ENCODE results near the gene ATXN7.

ATXN7 gene

GRCh38 chr3:63877737-63878393 is 14.2 kb downstream of the ATXN7 start:
- H3K27ac Mint-ChIP-seq, result no peak overlapping the region
- no peaks in the 10 kb centered on the region for H3K36me3 Mint-ChIP-seq
- no peaks in the 10 kb centered on the region for H3K9me3 Mint-ChIP-seq
- no peak overlapping the region for H3K4me3 Mint-ChIP-seq
- ATAC-seq, result peak; percentile 49
- peaks cover 41% of the 10 kb centered on the region for H3K4me1 Mint-ChIP-seq
- DNase-seq (ENCODE audit: low spot score in 2 of 2), result no peak

GRCh38 chr3:63878394-63879060 is 14.9 kb downstream of the ATXN7 start:
- H3K36me3 Mint-ChIP-seq, result no peaks in the 10 kb centered on the region
- H3K27ac Mint-ChIP-seq, result no peak overlapping the region
- no peak for DNase-seq (ENCODE audit: low spot score in 2 of 2)
- H3K4me1 Mint-ChIP-seq, result peaks cover 38% of the 10 kb centered on the region
- H3K9me3 Mint-ChIP-seq, result no peaks in the 10 kb centered on the region
- H3K4me3 Mint-ChIP-seq, result no peak overlapping the region
- peak; percentile 8 for ATAC-seq

GRCh38 chr3:63880653-63881052 is 17.0 kb downstream of the ATXN7 start:
- ATAC-seq, result no peak
- H3K9me3 Mint-ChIP-seq, result no peaks in the 10 kb centered on the region
- H3K4me3 Mint-ChIP-seq, result no peak overlapping the region
- no peak overlapping the region for H3K27ac Mint-ChIP-seq
- H3K36me3 Mint-ChIP-seq, result peaks cover 2% of the 10 kb centered on the region
- peaks cover 36% of the 10 kb centered on the region for H3K4me1 Mint-ChIP-seq
- no peak for DNase-seq (ENCODE audit: low spot score in 2 of 2)

GRCh38 chr3:63886858-63887257 is 23.2 kb downstream of the ATXN7 start:
- Mint-ChIP-seq H3K4me1 (peaks cover 24% of the 10 kb centered on the region), H3K36me3 (peaks cover 6% of the 10 kb centered on the region)

GRCh38 chr3:63891518-63891917 is 27.9 kb downstream of the ATXN7 start:
- no peak for DNase-seq (ENCODE audit: low spot score in 2 of 2)
- no peaks in the 10 kb centered on the region for H3K9me3 Mint-ChIP-seq
- no peak overlapping the region for H3K4me3 Mint-ChIP-seq
- H3K4me1 Mint-ChIP-seq, result peaks cover 42% of the 10 kb centered on the region
- no peaks in the 10 kb centered on the region for H3K36me3 Mint-ChIP-seq
- no peak for ATAC-seq
- H3K27ac Mint-ChIP-seq, result no peak overlapping the region

More at GRCh38 chr3:63886858-63887257, 23.2 kb downstream of the ATXN7 start:
- ATAC-seq (no peak), DNase-seq (ENCODE audit: low spot score in 2 of 2) (no peak)
- Mint-ChIP-seq H3K9me3 (no peaks in the 10 kb centered on the region), H3K4me3 (no peak overlapping the region), H3K27ac (peak overlapping the region; percentile 85)

GRCh38 chr3:63892773-63893352 is 29.2 kb downstream of the ATXN7 start:
- no peak overlapping the region for H3K4me3 Mint-ChIP-seq
- no peaks in the 10 kb centered on the region for H3K9me3 Mint-ChIP-seq
- no peak overlapping the region for H3K27ac Mint-ChIP-seq
- H3K4me1 Mint-ChIP-seq, result peaks cover 42% of the 10 kb centered on the region
- ATAC-seq (no peak), DNase-seq (ENCODE audit: low spot score in 2 of 2) (no peak)
- no peaks in the 10 kb centered on the region for H3K36me3 Mint-ChIP-seq

- ATAC-seq (peak; percentile 94), DNase-seq (ENCODE audit: low spot score in 2 of 2) (no peak)
- Mint-ChIP-seq H3K36me3 (peaks cover 26% of the 10 kb centered on the region), H3K4me3 (peak overlapping the region; percentile 59), H3K9me3 (no peaks in the 10 kb centered on the region), H3K27ac (peak overlapping the region; percentile 94), H3K4me1 (peaks cover 51% of the 10 kb centered on the region)
Measured at GRCh38 chr3:63895422-63896189, 31.9 kb downstream of the ATXN7 start.

GRCh38 chr3:63896332-63897030 is 32.8 kb downstream of the ATXN7 start:
- H3K4me1 Mint-ChIP-seq, result peaks cover 53% of the 10 kb centered on the region
- H3K9me3 Mint-ChIP-seq, result no peaks in the 10 kb centered on the region
- no peak for ATAC-seq
- peak overlapping the region; percentile 59 for H3K4me3 Mint-ChIP-seq
- H3K36me3 Mint-ChIP-seq, result peaks cover 28% of the 10 kb centered on the region
- no peak for DNase-seq (ENCODE audit: low spot score in 2 of 2)
- H3K27ac Mint-ChIP-seq, result peak overlapping the region; percentile 94

- Mint-ChIP-seq H3K4me1 (peaks cover 32% of the 10 kb centered on the region), H3K27ac (peak overlapping the region; percentile 85), H3K4me3 (no peak overlapping the region), H3K36me3 (peaks cover 55% of the 10 kb centered on the region), H3K9me3 (no peaks in the 10 kb centered on the region)
- no peak for DNase-seq (ENCODE audit: low spot score in 2 of 2)
- ATAC-seq, result no peak
Measured at GRCh38 chr3:63900010-63900409, 36.3 kb downstream of the ATXN7 start.

- Mint-ChIP-seq H3K9me3 (no peaks in the 10 kb centered on the region), H3K27ac (peak overlapping the region; percentile 85), H3K4me1 (peaks cover 28% of the 10 kb centered on the region), H3K4me3 (no peak overlapping the region), H3K36me3 (peaks cover 59% of the 10 kb centered on the region)
- DNase-seq (ENCODE audit: low spot score in 2 of 2) (no peak), ATAC-seq (no peak)
Measured at GRCh38 chr3:63900459-63900858, 36.8 kb downstream of the ATXN7 start.

GRCh38 chr3:63905731-63906620 is 42.3 kb downstream of the ATXN7 start:
- Mint-ChIP-seq H3K9me3 (no peaks in the 10 kb centered on the region), H3K36me3 (peaks cover 43% of the 10 kb centered on the region), H3K4me1 (peaks cover 18% of the 10 kb centered on the region), H3K4me3 (no peak overlapping the region), H3K27ac (no peak overlapping the region)
- DNase-seq (ENCODE audit: low spot score in 2 of 2) (no peak), ATAC-seq (no peak)

- Mint-ChIP-seq H3K4me1 (peaks cover 30% of the 10 kb centered on the region), H3K27ac (peak overlapping the region; percentile 44), H3K4me3 (no peak overlapping the region), H3K9me3 (no peaks in the 10 kb centered on the region), H3K36me3 (peaks cover 46% of the 10 kb centered on the region)
- ATAC-seq, result no peak
- no peak for DNase-seq (ENCODE audit: low spot score in 2 of 2)
Measured at GRCh38 chr3:63908081-63908736, 44.5 kb downstream of the ATXN7 start.

- H3K4me1 Mint-ChIP-seq, result peaks cover 35% of the 10 kb centered on the region
- no peak overlapping the region for H3K4me3 Mint-ChIP-seq
- DNase-seq (ENCODE audit: low spot score in 2 of 2) (no peak), ATAC-seq (no peak)
- H3K9me3 Mint-ChIP-seq, result no peaks in the 10 kb centered on the region
- peaks cover 49% of the 10 kb centered on the region for H3K36me3 Mint-ChIP-seq
- H3K27ac Mint-ChIP-seq, result peak overlapping the region; percentile 44
Measured at GRCh38 chr3:63908776-63909175, 45.1 kb downstream of the ATXN7 start.

GRCh38 chr3:63909431-63909830 is 45.8 kb downstream of the ATXN7 start:
- Mint-ChIP-seq H3K27ac (no peak overlapping the region), H3K4me1 (peaks cover 41% of the 10 kb centered on the region), H3K4me3 (no peak overlapping the region)

More at GRCh38 chr3:63909431-63909830, 45.8 kb downstream of the ATXN7 start:
- peaks cover 50% of the 10 kb centered on the region for H3K36me3 Mint-ChIP-seq
- no peak for DNase-seq (ENCODE audit: low spot score in 2 of 2)
- H3K9me3 Mint-ChIP-seq, result no peaks in the 10 kb centered on the region
- ATAC-seq, result no peak
